A549 (cell line): ENCODE results near the gene ZNF320. TPM values are rescaled to one million over a fixed set of nuclear protein-coding genes. Genes with fewer than 3 reads are reported as not detected.
"Not testable (repeated sequence)": the region's sequence is repeated elsewhere in the genome, so short reads cannot be mapped to it uniquely, and the experiment has no call there.

Experiments
- ATAC-seq, 2 experiments: fragments of 200-7000 bp in 1 of 2; fragments of >200 bp in 1 of 2; cut with Nextera tagmentation in 1 of 2; cut with Tn5 transposase in 1 of 2; 3 replicates each; pipeline versions ENCODE4 v1.8.0 to v1.9.1; 2018 to 2020; ENCODE audit warnings: mild to moderate bottlenecking in 1 of 2, moderate library complexity in 1 of 2
- CTCF ChIA-PET: fragments of 300-600 bp; sonication (Branson Sonifier 250); formaldehyde crosslinking; extraction: SDS; loops from one replicate; lab custom pipeline; 2021; ENCODE audit warnings: antibody characterized with exemption, inconsistent platforms; lab: Yijun Ruan, JAX
- POLR2A ChIA-PET: fragments of 350-600 bp; formaldehyde crosslinking; extraction: SDS; loops from one replicate; lab custom pipeline; 2021; ENCODE audit warnings: antibody characterized with exemption, inconsistent platforms; lab: Yijun Ruan, JAX
- DNase-seq, 2 experiments: peaks; one replicate each; pipeline versions ENCODE4 v3.0.0 to v3.0.0-alpha.2; 2011 to 2016; ENCODE audit warnings: low read depth in 1 of 2, low spot score in 1 of 2
- FAIRE-seq: peaks from 2 replicates; lab custom pipeline; 2011; peaks lifted over from hg19 to GRCh38; lab: Jason Lieb, UNC
- H3K27ac ChIP-seq, 2 experiments: fragments of >200 bp; sonication (Bioruptor Twin); formaldehyde crosslinking; 3 replicates each; pipeline ENCODE4 v1.5.1; 2016 to 2017
- H3K4me1 ChIP-seq: fragments of >200 bp; sonication (Bioruptor Twin); formaldehyde crosslinking; 3 replicates; pipeline ENCODE4 v1.6.1; 2016
- H3K4me2 ChIP-seq: fragments of >200 bp; sonication (Bioruptor Twin); formaldehyde crosslinking; 3 replicates; pipeline ENCODE4 v1.6.1; 2016
- H3K4me3 ChIP-seq: fragments of >200 bp; sonication (Bioruptor Twin); formaldehyde crosslinking; 3 replicates; pipeline ENCODE4 v1.5.1; 2016
- H3K9me3 ChIP-seq: fragments of >200 bp; sonication (Bioruptor Twin); formaldehyde crosslinking; 3 replicates; pipeline ENCODE4 v1.6.1; 2016
- CBX8 ChIP-seq: fragments of 200-600 bp; sonication (generic); IDR thresholded peaks from 2 replicates; pipeline ENCODE4 v1.6.1; 2016
- CHD2 ChIP-seq: fragments of 150-350 bp; IDR thresholded peaks from 2 replicates; pipeline ENCODE4 v1.6.1; 2014; ENCODE audit warnings: low read length; ENCODE audit not compliant: partially characterized antibody
- EHF ChIP-seq: fragments of 250-450 bp; sonication (Bioruptor Pico); IDR thresholded peaks from 2 replicates; pipeline ENCODE4 v1.5.0; 2020; ENCODE audit warnings: mild to moderate bottlenecking
- ELK1 ChIP-seq: fragments of 150-350 bp; IDR thresholded peaks from 2 replicates; pipeline ENCODE4 v1.6.1; 2014; ENCODE audit warnings: low read depth, mild to moderate bottlenecking, low read length
- FOXS1 ChIP-seq: fragments of 250-450 bp; sonication (Bioruptor Pico); IDR thresholded peaks from 2 replicates; pipeline ENCODE4 v1.5.0; 2020; ENCODE audit warnings: mild to moderate bottlenecking, moderate library complexity
- GATA3 ChIP-seq: IDR thresholded peaks from 2 replicates; pipeline ENCODE4 v1.6.1; 2012; ENCODE audit warnings: borderline replicate concordance
- HEYL ChIP-seq: fragments of 250-450 bp; sonication (Bioruptor Pico); IDR thresholded peaks from 2 replicates; pipeline ENCODE4 v1.8.0; 2021; ENCODE audit warnings: mild to moderate bottlenecking, moderate library complexity
- HOXB13 ChIP-seq: fragments of 250-450 bp; sonication (Bioruptor Pico); IDR thresholded peaks from 2 replicates; pipeline ENCODE4 v1.5.0; 2020; ENCODE audit warnings: low read depth, mild to moderate bottlenecking, moderate library complexity
- MAFK ChIP-seq: fragments of 450-650 bp; IDR thresholded peaks from 2 replicates; pipeline ENCODE4 v1.6.1; 2014; ENCODE audit not compliant: partially characterized antibody
- MAX ChIP-seq: IDR thresholded peaks from 2 replicates; pipeline ENCODE4 v1.6.1; 2012
- POLR2A ChIP-seq: IDR thresholded peaks from 2 replicates; pipeline ENCODE4 v1.6.1; 2012; ENCODE audit warnings: mild to moderate bottlenecking, low read length
- RAD21 ChIP-seq, 2 experiments: fragments of >200 bp in 1 of 2; sonication (Bioruptor Twin) in 1 of 2; formaldehyde crosslinking in 1 of 2; IDR thresholded peaks in 1 of 2; conservative IDR thresholded peaks in 1 of 2; 2 replicates in 1 of 2; 3 replicates in 1 of 2; pipeline ENCODE4 v1.6.1; 2012 to 2018; ENCODE audit warnings: inconsistent platforms in 1 of 2
- RARB ChIP-seq: fragments of 250-450 bp; sonication (Bioruptor Pico); IDR thresholded peaks from 2 replicates; pipeline ENCODE4 v1.8.0; 2021; ENCODE audit warnings: mild to moderate bottlenecking, moderate library complexity
- RCOR1 ChIP-seq: fragments of 150-350 bp; IDR thresholded peaks from 2 replicates; pipeline ENCODE4 v1.6.1; 2014; ENCODE audit warnings: antibody characterized with exemption, low read length, low read depth
- RFX5 ChIP-seq: fragments of 450-650 bp; IDR thresholded peaks from 2 replicates; pipeline ENCODE4 v1.7.1; 2014; ENCODE audit warnings: antibody characterized with exemption, mild to moderate bottlenecking, moderate library complexity
- ZFP36 ChIP-seq: fragments of 450-650 bp; IDR thresholded peaks from 2 replicates; pipeline ENCODE4 v1.6.1; 2014; ENCODE audit warnings: borderline replicate concordance; ENCODE audit not compliant: partially characterized antibody
- WGBS: methylation state at CpG from one replicate; pipeline ENCODE4 v1.1.6; 2017; ENCODE audit errors: missing lambda C conversion rate; 5-methylcytosine and 5-hydroxymethylcytosine counted together
- polyA plus RNA-seq, 4 experiments: library from polyadenylated mRNA; depleted of rRNA in 3 of 4; stranded (reverse); fragments of >200 nt; fragmentation: RNase III in 1 of 4; extraction: RNeasy Plus Mini Kit Qiagen cat#74134 plus additional on column Dnase treatment in 1 of 4; gene quantifications; 2 replicates in 3 of 4; 3 replicates in 1 of 4; pipeline ENCODE4 v1.2.3, GENCODE V29; 2011 to 2017
- TF ChIP-seq, protein P1 (sequence below): fragments of 450-650 bp; IDR thresholded peaks from 2 replicates; pipeline ENCODE4 v1.6.1; 2014; ENCODE audit warnings: antibody characterized with exemption
- TF ChIP-seq, protein P2 (sequence below): fragments of >200 bp; sonication (Bioruptor Twin); formaldehyde crosslinking; IDR thresholded peaks from 2 replicates; pipeline ENCODE4 v1.6.1; 2016

The ZNF320 gene
- polyA plus RNA-seq, 2 of the 4 experiments (the other 2 are of a cell fraction), result not detected

DNA sequence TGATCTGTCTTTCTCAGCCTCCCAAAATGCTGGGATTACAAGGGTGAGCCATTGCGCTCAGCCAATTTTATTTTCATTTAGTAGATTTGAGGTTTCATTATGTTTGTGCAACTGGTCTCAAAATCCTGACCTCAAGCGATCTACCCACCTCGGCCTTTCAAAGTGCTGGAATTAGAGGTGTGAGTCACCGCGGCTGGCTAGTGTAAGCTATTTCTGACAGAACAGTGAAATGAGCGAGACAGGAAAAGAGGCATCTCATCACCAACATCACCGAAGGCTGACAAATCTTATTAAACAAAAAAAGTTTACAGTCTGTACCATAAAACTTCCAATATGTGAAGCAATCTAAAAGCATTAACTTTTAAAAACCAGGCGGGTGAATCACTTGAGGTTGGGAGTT, 38.0 kb upstream of the ZNF320 start:
- no peak overlapping the region for H3K27ac ChIP-seq
- 48% methylated on average over 8 of the region's 8 CpGs for WGBS
- no peak for ATAC-seq
- ChIA-PET CTCF (no interaction called here), POLR2A (no interaction called here)
- DNase-seq, result no peak
- TF ChIP-seq ZFP36, result no peak
- TF ChIP-seq MAX, result no peak
- TF ChIP-seq HOXB13 (CRISPR knock-in tag), result no peak
- TF ChIP-seq, protein P1, sequence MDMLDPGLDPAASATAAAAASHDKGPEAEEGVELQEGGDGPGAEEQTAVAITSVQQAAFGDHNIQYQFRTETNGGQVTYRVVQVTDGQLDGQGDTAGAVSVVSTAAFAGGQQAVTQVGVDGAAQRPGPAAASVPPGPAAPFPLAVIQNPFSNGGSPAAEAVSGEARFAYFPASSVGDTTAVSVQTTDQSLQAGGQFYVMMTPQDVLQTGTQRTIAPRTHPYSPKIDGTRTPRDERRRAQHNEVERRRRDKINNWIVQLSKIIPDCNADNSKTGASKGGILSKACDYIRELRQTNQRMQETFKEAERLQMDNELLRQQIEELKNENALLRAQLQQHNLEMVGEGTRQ, result no peak
- TF ChIP-seq POLR2A, result no peak
- TF ChIP-seq GATA3, result no peak
- TF ChIP-seq RAD21 (conservative IDR thresholded peaks at IDR 0.05 in 1 of 2, IDR thresholded peaks at IDR 0.05 in 1 of 2), result no peak
- TF ChIP-seq CHD2, result no peak
- no peak for TF ChIP-seq CBX8
- no peak for TF ChIP-seq ELK1
- peaks cover 52% of the 10 kb centered on the region for H3K9me3 ChIP-seq
- no peak overlapping the region for H3K4me2 ChIP-seq
- H3K4me3 ChIP-seq, result no peak overlapping the region
- no peaks in the 10 kb centered on the region for H3K4me1 ChIP-seq
- no peak for FAIRE-seq

GRCh38 chr19:52924641-52925040, 27.2 kb upstream of the ZNF320 start:
- ATAC-seq, H3K4me2 ChIP-seq, H3K27ac ChIP-seq, H3K4me3 ChIP-seq, H3K4me1 ChIP-seq, CTCF ChIA-PET, DNase-seq, POLR2A ChIA-PET, FAIRE-seq: not testable (repeated sequence)
- H3K9me3 ChIP-seq, result peaks cover 31% of the 10 kb centered on the region
- WGBS, result 43% methylated on average over 9 of the region's 9 CpGs

DNA sequence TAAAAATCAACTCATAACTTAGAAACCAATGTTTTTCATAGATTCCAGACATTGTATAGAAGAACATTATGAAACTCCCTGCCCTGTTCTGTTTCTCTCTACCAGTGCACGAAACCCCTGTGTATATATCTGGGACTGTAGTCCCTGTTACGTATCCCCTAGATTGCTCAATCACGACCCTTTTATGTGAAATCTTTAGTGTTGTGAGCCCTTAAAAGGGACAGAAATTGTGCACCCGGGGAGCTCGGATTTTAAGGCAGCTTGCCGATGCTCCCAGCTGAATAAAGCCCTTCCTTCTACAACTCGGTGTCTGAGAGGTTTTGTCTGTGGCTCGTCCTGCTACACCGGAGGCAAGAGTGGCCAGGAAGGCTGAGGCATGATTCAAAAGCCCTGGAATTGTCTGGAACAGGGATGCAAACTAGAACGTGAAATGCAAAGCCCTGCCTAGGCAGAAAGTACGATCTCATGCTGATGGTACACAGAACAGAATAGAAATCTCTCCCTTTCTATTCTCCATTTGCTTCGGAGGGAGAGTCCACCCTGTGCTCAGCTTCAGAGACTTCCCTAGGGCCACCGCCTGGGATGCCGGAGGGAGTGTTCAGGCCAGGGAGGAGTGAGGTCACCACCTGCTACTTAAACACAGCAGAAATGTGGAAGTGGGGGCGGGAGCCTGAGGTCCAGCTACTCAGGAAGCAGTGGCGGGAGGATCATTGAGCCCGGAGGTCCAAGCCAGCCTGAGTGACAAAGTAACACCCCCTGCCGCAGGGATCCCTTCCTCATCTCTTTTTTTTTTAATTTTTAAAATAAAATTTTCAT, 26.6 kb upstream of the ZNF320 start:
- POLR2A ChIA-PET, result no interaction called here
- CTCF ChIA-PET, result no interaction called here
- Histone ChIP-seq H3K27ac (no peak overlapping the region), H3K4me1 (no peaks in the 10 kb centered on the region), H3K9me3 (peaks cover 30% of the 10 kb centered on the region), H3K4me2 (no peak overlapping the region), H3K4me3 (no peak overlapping the region)
- ATAC-seq (no peak), DNase-seq (no peak), FAIRE-seq (no peak)
- WGBS, result 25% methylated on average over 18 of the region's 18 CpGs
- TF ChIP-seq RAD21 (conservative IDR thresholded peaks at IDR 0.05 in 1 of 2, IDR thresholded peaks at IDR 0.05 in 1 of 2), result no peak
- no peak for TF ChIP-seq CBX8
- TF ChIP-seq RFX5, result no peak
- TF ChIP-seq HEYL (CRISPR knock-in tag), result no peak
- TF ChIP-seq, protein P2, sequence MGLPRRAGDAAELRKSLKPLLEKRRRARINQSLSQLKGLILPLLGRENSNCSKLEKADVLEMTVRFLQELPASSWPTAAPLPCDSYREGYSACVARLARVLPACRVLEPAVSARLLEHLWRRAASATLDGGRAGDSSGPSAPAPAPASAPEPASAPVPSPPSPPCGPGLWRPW, result no peak
- TF ChIP-seq RCOR1, result no peak
- no peak for TF ChIP-seq FOXS1 (CRISPR knock-in tag)
- TF ChIP-seq ZFP36, result no peak
- TF ChIP-seq RARB, result no peak
- no peak for TF ChIP-seq MAFK
- no peak for TF ChIP-seq EHF (CRISPR knock-in tag)
